ENCODE measurements around the gene USP37. TPM values are rescaled to one million over a fixed set of nuclear protein-coding genes. Genes with fewer than 3 reads are reported as not detected.

Gene USP37
- total RNA-seq, 1 donor from 2014 or later: 5.7 TPM

DNA sequence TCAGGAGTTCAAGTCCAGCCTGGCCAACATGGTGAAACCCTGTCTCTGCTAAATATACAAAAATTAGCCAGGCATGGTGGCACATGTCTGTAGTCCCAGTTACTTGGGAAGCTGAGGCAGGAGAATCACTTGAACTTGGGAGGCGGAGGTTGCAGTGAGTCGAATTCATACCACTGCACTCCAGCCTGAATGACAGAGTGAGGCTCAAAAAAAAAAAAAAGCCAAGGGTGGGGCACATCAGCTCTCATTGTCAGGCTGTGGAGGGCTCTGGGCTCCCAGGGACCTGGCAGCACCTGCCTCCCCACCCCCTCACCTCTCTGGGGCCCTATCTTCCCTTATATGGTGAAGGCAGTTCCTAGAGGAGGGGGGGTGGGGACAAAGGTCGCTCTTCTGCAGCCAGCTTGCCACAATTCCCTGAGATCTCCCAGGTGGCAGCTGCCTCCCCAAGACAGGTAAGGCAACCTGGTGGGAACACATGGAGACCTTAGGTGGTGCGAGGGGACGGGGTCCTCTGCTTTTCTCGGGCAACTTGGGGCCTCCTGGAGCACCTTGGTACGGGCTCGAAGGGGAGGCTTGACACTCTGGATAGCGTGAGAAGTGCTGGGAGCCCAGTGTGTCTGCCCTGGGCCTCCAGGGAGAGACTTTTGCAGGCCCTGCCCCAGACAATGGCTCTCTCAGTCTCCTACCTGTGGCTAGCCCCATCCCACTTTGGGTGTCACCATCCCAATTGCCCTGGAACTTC lies 149.3 kb downstream of the USP37 start, which contains the start of gene VIL1:
Gene VIL1 (plus strand): TSS at position 407 of the 742 bp plus-strand sequence. CDS start 4,656 bp downstream, outside the sequence.
- DNase-seq: no peak
- no peaks in the 10 kb centered on the region for H3K36me3 ChIP-seq
- H3K27ac ChIP-seq (replicated peaks): no peak within 1 kb of the TSS
- no peaks in the 10 kb centered on the region for H3K9me3 ChIP-seq (replicated peaks)
- H3K4me3 ChIP-seq: no peak within 1 kb of the TSS
- intact Hi-C loops (cut with micrococcal nuclease): no loop called here
- no peaks in the 10 kb centered on the region for H3K4me1 ChIP-seq
- no peaks in the 10 kb centered on the region for H3K27me3 ChIP-seq (ENCODE audit: low read depth)
- TF ChIP-seq, protein P1, sequence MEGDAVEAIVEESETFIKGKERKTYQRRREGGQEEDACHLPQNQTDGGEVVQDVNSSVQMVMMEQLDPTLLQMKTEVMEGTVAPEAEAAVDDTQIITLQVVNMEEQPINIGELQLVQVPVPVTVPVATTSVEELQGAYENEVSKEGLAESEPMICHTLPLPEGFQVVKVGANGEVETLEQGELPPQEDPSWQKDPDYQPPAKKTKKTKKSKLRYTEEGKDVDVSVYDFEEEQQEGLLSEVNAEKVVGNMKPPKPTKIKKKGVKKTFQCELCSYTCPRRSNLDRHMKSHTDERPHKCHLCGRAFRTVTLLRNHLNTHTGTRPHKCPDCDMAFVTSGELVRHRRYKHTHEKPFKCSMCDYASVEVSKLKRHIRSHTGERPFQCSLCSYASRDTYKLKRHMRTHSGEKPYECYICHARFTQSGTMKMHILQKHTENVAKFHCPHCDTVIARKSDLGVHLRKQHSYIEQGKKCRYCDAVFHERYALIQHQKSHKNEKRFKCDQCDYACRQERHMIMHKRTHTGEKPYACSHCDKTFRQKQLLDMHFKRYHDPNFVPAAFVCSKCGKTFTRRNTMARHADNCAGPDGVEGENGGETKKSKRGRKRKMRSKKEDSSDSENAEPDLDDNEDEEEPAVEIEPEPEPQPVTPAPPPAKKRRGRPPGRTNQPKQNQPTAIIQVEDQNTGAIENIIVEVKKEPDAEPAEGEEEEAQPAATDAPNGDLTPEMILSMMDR (IDR thresholded peaks at IDR 0.05; ENCODE audit: borderline replicate concordance): no peak

DNA sequence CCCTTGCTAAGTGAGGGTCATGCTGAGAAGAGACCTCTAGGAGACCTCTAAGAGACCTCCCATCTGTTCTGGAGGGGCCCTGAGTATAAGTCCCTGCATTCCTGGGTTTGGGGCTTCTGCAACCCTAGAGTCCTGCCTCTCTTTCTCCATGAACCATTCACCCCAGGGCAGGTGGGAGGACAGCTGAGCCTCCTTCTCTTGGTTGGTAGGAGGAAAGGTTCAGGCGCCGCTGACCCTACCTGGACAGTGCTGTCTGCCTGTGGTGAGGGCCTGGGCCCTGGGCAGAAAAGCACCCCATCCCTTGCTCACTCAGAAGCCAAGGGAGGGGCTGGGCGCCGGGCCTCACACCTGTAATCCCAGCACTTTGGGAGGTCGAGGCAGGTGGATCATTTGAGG lies 149.8 kb downstream of the USP37 start:
- no peak overlapping the region for H3K27ac ChIP-seq (replicated peaks)
- H3K36me3 ChIP-seq: no peaks in the 10 kb centered on the region
- DNase-seq: no peak
- TF ChIP-seq, protein P1 (IDR thresholded peaks at IDR 0.05; ENCODE audit: borderline replicate concordance): no peak
- no peaks in the 10 kb centered on the region for H3K4me1 ChIP-seq
- H3K27me3 ChIP-seq (ENCODE audit: low read depth): no peaks in the 10 kb centered on the region
- intact Hi-C loops (cut with micrococcal nuclease): no loop called here
- no peaks in the 10 kb centered on the region for H3K9me3 ChIP-seq (replicated peaks)
- no peak overlapping the region for H3K4me3 ChIP-seq

DNA sequence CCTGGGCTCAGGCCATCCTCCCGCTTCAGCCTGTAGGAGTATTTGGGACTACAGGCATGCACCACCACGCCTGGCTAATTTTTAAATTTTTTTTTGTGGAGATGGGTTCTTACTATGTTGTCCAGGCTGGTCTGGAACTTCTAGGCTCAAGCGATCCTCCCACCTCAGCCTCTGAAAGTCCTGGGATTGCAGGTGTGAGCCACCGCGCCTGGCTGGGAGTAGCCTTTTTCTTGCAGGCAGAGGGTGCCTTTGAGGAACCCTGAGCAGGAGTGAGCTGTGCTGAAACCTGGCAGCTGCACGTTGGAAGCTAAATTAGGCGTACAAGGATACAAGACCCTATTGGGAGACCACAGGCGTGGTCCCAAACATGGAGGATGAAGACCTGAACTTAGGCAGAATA lies 160.4 kb downstream of the USP37 start:
- H3K9me3 ChIP-seq (replicated peaks): no peaks in the 10 kb centered on the region
- H3K36me3 ChIP-seq: peaks cover 26% of the 10 kb centered on the region
- intact Hi-C loops (cut with micrococcal nuclease): no loop called here
- H3K27ac ChIP-seq (replicated peaks): peak overlapping the region; percentile 95
- H3K4me3 ChIP-seq: no peak overlapping the region
- DNase-seq: no peak
- no peaks in the 10 kb centered on the region for H3K27me3 ChIP-seq (ENCODE audit: low read depth)
- TF ChIP-seq, protein P1 (IDR thresholded peaks at IDR 0.05; ENCODE audit: borderline replicate concordance): no peak
- peaks cover 49% of the 10 kb centered on the region for H3K4me1 ChIP-seq

DNA sequence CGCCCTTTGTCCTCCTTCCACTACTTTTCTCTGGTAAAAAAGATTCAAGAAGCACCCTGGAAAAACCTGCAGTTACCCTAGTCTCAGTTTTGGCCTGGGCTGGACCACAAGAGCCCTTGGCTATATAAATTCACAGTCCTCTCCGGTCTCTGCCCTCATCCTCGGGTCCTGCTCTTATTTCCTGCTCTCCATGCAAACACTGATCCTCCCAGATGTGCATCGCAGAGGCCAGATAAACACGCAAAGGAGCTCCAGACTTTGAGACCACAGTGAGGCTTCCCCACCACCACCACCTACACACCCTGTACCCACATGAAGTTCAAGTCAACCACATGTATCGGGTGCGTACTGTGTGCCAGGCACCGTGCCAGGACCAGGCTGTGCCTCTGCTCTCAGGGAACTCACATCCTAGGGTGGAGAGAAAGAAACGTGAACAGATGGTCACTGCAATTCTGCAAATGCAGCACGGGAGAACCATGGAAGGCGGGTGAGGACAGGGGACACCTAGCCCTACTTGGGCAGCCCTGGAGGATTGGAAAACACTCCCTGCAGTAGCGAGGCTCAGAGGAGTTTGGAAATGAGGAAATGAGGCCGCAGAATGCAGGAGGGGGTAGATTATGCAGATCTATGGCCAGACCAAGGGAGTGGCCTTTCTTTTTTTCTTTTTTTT lies 161.1 kb downstream of the USP37 start:
- H3K9me3 ChIP-seq (replicated peaks): no peaks in the 10 kb centered on the region
- peak overlapping the region; percentile 68 for H3K4me3 ChIP-seq
- TF ChIP-seq, protein P1 (IDR thresholded peaks at IDR 0.05; ENCODE audit: borderline replicate concordance): no peak
- peak; percentile 71 for DNase-seq
- peak overlapping the region; percentile 95 for H3K27ac ChIP-seq (replicated peaks)
- peaks cover 32% of the 10 kb centered on the region for H3K36me3 ChIP-seq
- H3K27me3 ChIP-seq (ENCODE audit: low read depth): no peaks in the 10 kb centered on the region
- intact Hi-C loops (cut with micrococcal nuclease): no loop called here
- H3K4me1 ChIP-seq: peaks cover 55% of the 10 kb centered on the region

DNA sequence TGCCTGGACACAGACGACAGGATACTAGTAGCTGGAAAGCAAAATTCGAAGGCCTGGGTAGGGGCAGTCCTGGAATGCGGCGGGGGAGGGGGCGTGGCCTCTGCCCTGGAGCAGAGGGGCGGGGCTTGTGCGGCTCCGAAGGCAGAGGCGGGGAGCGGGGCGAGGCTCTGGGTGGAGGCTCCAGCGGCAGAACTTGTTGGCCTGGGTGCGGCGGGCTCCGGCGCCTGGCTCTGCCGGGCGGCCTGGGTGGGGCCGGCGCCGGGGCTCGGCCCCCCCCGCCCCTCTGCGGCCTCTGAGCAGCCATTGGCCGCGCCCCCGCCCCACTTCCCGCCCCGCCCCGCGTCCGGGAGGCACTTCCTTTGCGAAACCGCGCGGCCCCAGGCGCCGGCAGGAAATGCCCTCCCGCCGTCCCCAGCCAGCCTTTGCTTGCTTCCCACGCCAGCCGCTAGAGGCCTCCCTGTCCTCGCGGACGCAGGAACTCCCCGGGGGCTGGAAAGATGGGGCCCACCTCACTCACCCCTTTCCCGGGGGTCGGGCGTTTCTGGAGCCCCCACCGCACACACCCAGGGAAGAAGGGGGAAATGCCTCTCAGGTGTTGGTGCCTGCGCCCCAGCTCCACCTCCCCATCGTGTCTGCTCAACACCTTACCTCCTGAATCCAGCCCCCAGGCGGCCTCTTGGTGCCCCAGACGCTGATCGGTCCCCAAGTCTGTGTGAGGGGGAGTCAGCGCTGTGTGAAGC lies 161.8 kb downstream of the USP37 start:
- Histone ChIP-seq H3K27me3 (ENCODE audit: low read depth) (no peaks in the 10 kb centered on the region), H3K9me3 (replicated peaks) (no peaks in the 10 kb centered on the region), H3K36me3 (peaks cover 40% of the 10 kb centered on the region), H3K4me1 (peaks cover 62% of the 10 kb centered on the region), H3K27ac (replicated peaks) (peak overlapping the region; percentile 95), H3K4me3 (peak overlapping the region; percentile 68)
- intact Hi-C loops (cut with micrococcal nuclease): no loop called here
- TF ChIP-seq, protein P1 (IDR thresholded peaks at IDR 0.05; ENCODE audit: borderline replicate concordance): peak; percentile 83
- DNase-seq: peak; percentile 98

Data from left ventricle myocardium inferior (tissue), 1 donor.